K562 (cell line): Measurements from ENCODE around the gene SLC4A3. TPM values are rescaled to one million over a fixed set of nuclear protein-coding genes. Genes with fewer than 3 reads are reported as not detected.

Source experiments
- CHD7 ChIP-seq: fragments of 200-600 bp; sonication (generic); IDR thresholded peaks from one replicate; pipeline ENCODE4 v1.6.1; 2012; ENCODE audit warnings: mild to moderate bottlenecking, low read depth, low read length, inconsistent platforms
- E2F5 ChIP-seq: sonication (generic); formaldehyde crosslinking; IDR thresholded peaks from 2 replicates; pipeline ENCODE4 v1.8.0; 2022; ENCODE audit warnings: mild to moderate bottlenecking, missing genetic modification reagents
- EP300 ChIP-seq: IDR thresholded peaks from 2 replicates; pipeline ENCODE4 v1.6.1; 2012; ENCODE audit warnings: low read length, improper control_type of control experiment
- FOXA3 ChIP-seq, 2 experiments: fragments of 450-650 bp in 1 of 2; sonication (generic) in 1 of 2; formaldehyde crosslinking; IDR thresholded peaks in 1 of 2; conservative IDR thresholded peaks in 1 of 2; 2 replicates each; pipeline versions ENCODE4 v1.4.0 to v1.8.0; 2020 to 2022; ENCODE audit warnings: mild to moderate bottlenecking in 2 of 2, missing genetic modification reagents in 1 of 2
- HNRNPL ChIP-seq: fragments of 200-400 bp; formaldehyde crosslinking; IDR thresholded peaks from 2 replicates; pipeline ENCODE4 v1.6.1; 2017; ENCODE audit warnings: low read depth, mild to moderate bottlenecking, low read length
- HNRNPUL1 ChIP-seq: fragments of 200-400 bp; formaldehyde crosslinking; IDR thresholded peaks from 2 replicates; pipeline ENCODE4 v1.6.1; 2017; ENCODE audit warnings: low read length
- MCM3 ChIP-seq: fragments of 450-650 bp; IDR thresholded peaks from 2 replicates; pipeline ENCODE4 v1.6.1; 2016
- NFYB ChIP-seq: IDR thresholded peaks from 2 replicates; pipeline ENCODE4 v1.6.1; 2011; ENCODE audit warnings: mild to moderate bottlenecking, moderate library complexity; ENCODE audit not compliant: insufficient read length; ENCODE audit errors: extremely low read depth
- RBM15 ChIP-seq: fragments of 200-400 bp; formaldehyde crosslinking; IDR thresholded peaks from 2 replicates; pipeline ENCODE4 v1.6.1; 2018; ENCODE audit warnings: mild to moderate bottlenecking, low read length, moderate library complexity; ENCODE audit not compliant: insufficient read depth
- SIN3B ChIP-seq: fragments of 450-650 bp; IDR thresholded peaks from 2 replicates; pipeline ENCODE4 v1.6.1; 2017; ENCODE audit warnings: low read depth, mild to moderate bottlenecking, moderate library complexity
- SPI1 ChIP-seq: IDR thresholded peaks from 2 replicates; pipeline ENCODE4 v1.6.1; 2011; ENCODE audit warnings: low read depth, low read length, control low read depth, borderline replicate concordance
- ZBTB12 ChIP-seq: fragments of 250-450 bp; sonication (Bioruptor Pico); IDR thresholded peaks from 2 replicates; pipeline ENCODE4 v1.4.0; 2020
- ZFP1 ChIP-seq: fragments of 450-650 bp; formaldehyde crosslinking; IDR thresholded peaks from 2 replicates; pipeline ENCODE4 v1.4.0; 2020; ENCODE audit warnings: mild to moderate bottlenecking, mixed read lengths
- ZNF165 ChIP-seq: fragments of 250-450 bp; sonication (Bioruptor Pico); IDR thresholded peaks from 2 replicates; pipeline ENCODE4 v1.4.0; 2020; ENCODE audit warnings: borderline replicate concordance
- ZNF707 ChIP-seq: fragments of 250-450 bp; sonication (Bioruptor Pico); conservative IDR thresholded peaks from 2 replicates; pipeline ENCODE4 v1.8.0; 2022; ENCODE audit warnings: inconsistent platforms, mild to moderate bottlenecking, moderate library complexity
- ZNF830 ChIP-seq: fragments of 250-450 bp; sonication (Bioruptor Pico); IDR thresholded peaks from 2 replicates; pipeline ENCODE4 v1.5.0; 2021; ENCODE audit warnings: mild to moderate bottlenecking
- polyA plus RNA-seq, 8 experiments: library from polyadenylated mRNA; depleted of rRNA in 4 of 8; stranded (reverse) in 5 of 8; unstranded in 3 of 8; fragments of >200 nt; fragmentation: Nextera tagmentation in 2 of 8; fragmentation: Illumina TruSeq in 1 of 8; extraction: Ambion mirVana in 2 of 8; extraction: Trizol in 1 of 8; gene quantifications; 2 replicates each; pipeline versions ENCODE4 v1.2.1 to v1.2.3, GENCODE V29; 2011 to 2014; ENCODE audit warnings: inconsistent platforms in 1 of 8, missing spikeins in 1 of 8
- total RNA-seq, 7 experiments: library from RNA; depleted of rRNA in 6 of 7; stranded (reverse); fragments of >200 nt in 6 of 7; fragmentation: Illumina TruSeq in 2 of 7; extraction: Trizol in 2 of 7; gene quantifications; 2 replicates each; pipeline versions ENCODE4 v1.2.1 to v1.2.3, GENCODE V29; 2011 to 2021; ENCODE audit warnings: low replicate concordance in 1 of 7

The SLC4A3 gene
- total and polyA plus RNA-seq, 9 of the 15 experiments (the other 6 are each of a cell fraction or from before 2014, with no cell fraction given) = 0.04 to 0.31 (median 0.16) TPM; not detected in 5

GRCh38 chr2:219642465-219643083, 15.1 kb downstream of the SLC4A3 start (continued):
- TF ChIP-seq HNRNPUL1 = no peak
- TF ChIP-seq HNRNPL = no peak
- no peak for TF ChIP-seq RBM15
- TF ChIP-seq ZFP1 = no peak
- TF ChIP-seq SPI1 = peak; percentile 90
- TF ChIP-seq CHD7 = no peak
- TF ChIP-seq ZNF830 = no peak
- 0 out of 2 replicates have a peak, but pooled peaks have one; percentile 15 for TF ChIP-seq EP300
- no peak for TF ChIP-seq ZBTB12 (CRISPR knock-in tag)
- TF ChIP-seq FOXA3 (CRISPR knock-in tag; conservative IDR thresholded peaks at IDR 0.05 in 1 of 2, IDR thresholded peaks at IDR 0.05 in 1 of 2) = no peak
- TF ChIP-seq ZNF165 (CRISPR knock-in tag) = no peak
- TF ChIP-seq SIN3B = no peak
- TF ChIP-seq MCM3 = no peak
- peak; percentile 35; the same call in 1 of the 2 replicates for TF ChIP-seq E2F5 (CRISPR knock-in tag)
- TF ChIP-seq NFYB = no peak
- TF ChIP-seq ZNF707 (CRISPR knock-in tag) = no peak
